OCI-LY1 (cell line): ENCODE measurements around the gene RAB11A.

Experiments used
- H2AFZ ChIP-seq: fragments of 200-600 bp; sonication (generic), shearing (Covaris generic); 2 replicates; pipeline ENCODE4 v1.6.0; 2014; ENCODE audit warnings: antibody characterized with exemption, mild to moderate bottlenecking, low read length
- H3F3A ChIP-seq: fragments of 200-600 bp; sonication (generic), shearing (Covaris generic); 2 replicates; pipeline ENCODE4 v1.6.0; 2014; ENCODE audit warnings: mild to moderate bottlenecking, antibody characterized with exemption, low read length, moderate library complexity; ENCODE audit not compliant: insufficient read depth
- H3K27ac ChIP-seq: fragments of 200-600 bp; sonication (generic); 2 replicates; pipeline ENCODE4 v1.5.1; 2014; ENCODE audit warnings: low read length, mixed run types, mild to moderate bottlenecking, low read depth; ENCODE audit not compliant: poor library complexity, severe bottlenecking
- H3K27me3 ChIP-seq: fragments of 200-600 bp; sonication (generic); 2 replicates; pipeline ENCODE4 v1.6.0; 2014; ENCODE audit warnings: antibody characterized with exemption, mild to moderate bottlenecking, low read length, moderate library complexity; ENCODE audit not compliant: insufficient read depth
- H3K36me3 ChIP-seq: fragments of 200-600 bp; sonication (generic); 2 replicates; pipeline ENCODE4 v1.6.1; 2014; ENCODE audit warnings: mild to moderate bottlenecking, antibody characterized with exemption, low read length, moderate library complexity, mixed read lengths; ENCODE audit not compliant: insufficient read depth
- H3K4me1 ChIP-seq: fragments of 200-600 bp; sonication (generic); 2 replicates; pipeline ENCODE4 v1.5.1; 2014; ENCODE audit warnings: mild to moderate bottlenecking, low read length, moderate library complexity; ENCODE audit not compliant: insufficient read depth, severe bottlenecking
- H3K4me2 ChIP-seq: fragments of 200-600 bp; sonication (generic), shearing (Covaris generic); 2 replicates; pipeline ENCODE4 v1.6.1; 2014; ENCODE audit warnings: low read length
- H3K4me3 ChIP-seq: fragments of 200-600 bp; sonication (generic); 2 replicates; pipeline ENCODE4 v1.5.1; 2014; ENCODE audit warnings: low read length, low read depth, mild to moderate bottlenecking, mixed read lengths; ENCODE audit not compliant: poor library complexity, severe bottlenecking
- H3K79me2 ChIP-seq: fragments of 200-600 bp; shearing (Covaris generic); 2 replicates; pipeline ENCODE4 v1.6.1; 2016; ENCODE audit warnings: mixed run types, low read length, mixed read lengths; ENCODE audit not compliant: insufficient read depth
- H3K9ac ChIP-seq: fragments of 200-600 bp; sonication (generic), shearing (Covaris generic); 2 replicates; pipeline ENCODE4 v1.6.1; 2014; ENCODE audit warnings: mild to moderate bottlenecking, low read length, mixed read lengths
- H3K9me2 ChIP-seq: fragments of 200-600 bp; sonication (generic), shearing (Covaris generic); 2 replicates; pipeline ENCODE4 v1.6.1; 2014; ENCODE audit warnings: low read depth, mild to moderate bottlenecking, low read length, mixed read lengths
- H3K9me3 ChIP-seq: fragments of 200-600 bp; shearing (Covaris generic); 2 replicates; pipeline ENCODE4 v1.6.1; 2014; ENCODE audit warnings: low read length, mixed read lengths
- H4K20me1 ChIP-seq: fragments of 200-600 bp; sonication (generic), shearing (Covaris generic); 2 replicates; pipeline ENCODE4 v1.6.0; 2016; ENCODE audit warnings: mild to moderate bottlenecking, low read length; ENCODE audit not compliant: insufficient read depth
- CTCF ChIP-seq: fragments of 200-600 bp; sonication (generic), shearing (Covaris generic); IDR thresholded peaks from 2 replicates; pipeline ENCODE4 v1.5.1; 2017; ENCODE audit warnings: mild to moderate bottlenecking, antibody characterized with exemption, low read length, moderate library complexity, mixed read lengths
- EZH2 ChIP-seq: fragments of 200-600 bp; sonication (generic), shearing (Covaris generic); IDR thresholded peaks from 2 replicates; pipeline ENCODE4 v1.8.0; 2017; ENCODE audit warnings: borderline replicate concordance, mixed run types, mild to moderate bottlenecking, antibody characterized with exemption, low read length, moderate library complexity, mixed read lengths

RAB11A gene

GRCh38 chr15:65856821-65857455 is 12.4 kb upstream of the RAB11A start:
- no peaks in the 10 kb centered on the region for H3K27me3 ChIP-seq
- H2AFZ ChIP-seq, result no peak overlapping the region
- H3K4me2 ChIP-seq, result 0 out of 2 replicates have a peak overlapping the region, but pooled peaks have one; percentile 38
- H3K79me2 ChIP-seq, result no peaks in the 10 kb centered on the region
- no peak overlapping the region for H3K4me3 ChIP-seq
- no peak overlapping the region for H3K9ac ChIP-seq
- no peak overlapping the region for H3K27ac ChIP-seq
- H3K4me1 ChIP-seq, result peaks cover 21% of the 10 kb centered on the region
- H3K9me3 ChIP-seq, result no peaks in the 10 kb centered on the region
- H4K20me1 ChIP-seq, result no peaks in the 10 kb centered on the region
- H3F3A ChIP-seq, result no peaks in the 10 kb centered on the region
- TF ChIP-seq EZH2 (no peak), CTCF (peak; percentile 86)
- H3K9me2 ChIP-seq, result no peaks in the 10 kb centered on the region
- H3K36me3 ChIP-seq, result no peaks in the 10 kb centered on the region

- H3K27me3 ChIP-seq, result no peaks in the 10 kb centered on the region
- no peak overlapping the region for H3K9ac ChIP-seq
- no peaks in the 10 kb centered on the region for H3K9me3 ChIP-seq
- no peaks in the 10 kb centered on the region for H3K36me3 ChIP-seq
- peaks cover 27% of the 10 kb centered on the region for H3K4me1 ChIP-seq
- TF ChIP-seq EZH2, result no peak
- no peak for TF ChIP-seq CTCF
- H2AFZ ChIP-seq, result no peak overlapping the region
- no peak overlapping the region for H3K4me3 ChIP-seq
- no peak overlapping the region for H3K4me2 ChIP-seq
- no peaks in the 10 kb centered on the region for H3F3A ChIP-seq
- H3K27ac ChIP-seq, result peak overlapping the region; percentile 26
- H4K20me1 ChIP-seq, result no peaks in the 10 kb centered on the region
- no peaks in the 10 kb centered on the region for H3K79me2 ChIP-seq
- no peaks in the 10 kb centered on the region for H3K9me2 ChIP-seq
Measured at GRCh38 chr15:65857718-65858402, 11.4 kb upstream of the RAB11A start.

- Histone ChIP-seq H3K36me3 (no peaks in the 10 kb centered on the region), H2AFZ (peak overlapping the region; percentile 22; the same call in 1 of the 2 replicates), H3K9me2 (no peaks in the 10 kb centered on the region), H3F3A (no peaks in the 10 kb centered on the region), H3K4me3 (peak overlapping the region; percentile 20), H3K4me1 (peaks cover 20% of the 10 kb centered on the region), H3K4me2 (peak overlapping the region; percentile 51), H4K20me1 (no peaks in the 10 kb centered on the region), H3K9me3 (no peaks in the 10 kb centered on the region), H3K27ac (peak overlapping the region; percentile 35), H3K27me3 (no peaks in the 10 kb centered on the region), H3K79me2 (no peaks in the 10 kb centered on the region), H3K9ac (no peak overlapping the region; the same call in 1 of the 2 replicates)
- TF ChIP-seq EZH2 (no peak), CTCF (peak; percentile 88)
Measured at GRCh38 chr15:65862682-65863081, 6.6 kb upstream of the RAB11A start.
